ENCODE measurements around the gene DCC. TPM values are rescaled to one million over a fixed set of nuclear protein-coding genes. Genes with fewer than 3 reads are reported as not detected.

The DCC gene
- total and polyA plus RNA-seq, 9 of the 15 experiments (the other 6 are each of a cell fraction or from before 2014, with no cell fraction given), result not detected

DNA sequence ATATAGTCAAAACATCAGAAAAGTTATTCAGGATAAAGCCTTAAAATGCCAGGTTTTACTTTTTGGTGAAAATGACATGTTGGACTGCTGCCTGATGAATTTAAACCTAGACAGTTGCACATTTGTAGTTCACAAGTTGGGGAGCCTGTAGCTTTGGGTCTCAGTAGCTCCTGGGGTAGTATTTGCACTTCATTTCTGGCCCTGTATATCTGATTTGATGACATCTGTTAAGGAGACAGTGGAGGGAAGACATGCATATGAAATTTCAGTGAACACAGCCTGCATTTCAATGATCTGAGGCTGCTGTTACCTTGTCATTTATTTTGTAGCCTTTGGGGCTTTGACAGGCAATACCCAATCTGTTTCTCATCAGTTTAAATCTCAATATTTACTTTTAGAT is 156.4 kb downstream of the DCC start:
- in situ Hi-C loops (cut with MboI) (no loop called here), intact Hi-C loops (cut with micrococcal nuclease) (no loop called here)
- Histone ChIP-seq H3K4me2 (ENCODE audit: insufficient read depth, low read length) (no peak overlapping the region), H3K4me1 (replicated peaks in 1 of 2; ENCODE audit: control insufficient read depth in 2 of 2, insufficient read depth in 2 of 2, low read length in 2 of 2) (no peaks in the 10 kb centered on the region), H3K9me3 (replicated peaks; ENCODE audit: control insufficient read depth, insufficient read depth, low read depth, low read length) (no peaks in the 10 kb centered on the region), H3K4me3 (no peak overlapping the region), H3K27ac (ENCODE audit: extremely low read depth, low read depth, low read length) (no peak overlapping the region), H4K20me1 (replicated peaks; ENCODE audit: control insufficient read depth, insufficient read depth, low read length) (no peaks in the 10 kb centered on the region), H3K36me3 (ENCODE audit: control insufficient read depth, insufficient read depth, low read length) (no peaks in the 10 kb centered on the region), H3K79me2 (ENCODE audit: control insufficient read depth, insufficient read depth, low read length) (no peaks in the 10 kb centered on the region), H3K9me1 (ENCODE audit: control insufficient read depth, insufficient read depth, low read length) (no peaks in the 10 kb centered on the region), H2AFZ (ENCODE audit: low read depth, low read length) (no peak overlapping the region), H3K27me3 (ENCODE audit: control insufficient read depth in 2 of 2, insufficient read depth in 2 of 2, low read length in 2 of 2) (no peaks in the 10 kb centered on the region), H3K9ac (ENCODE audit: insufficient read depth in 1 of 2, low read depth in 2 of 2, low read length in 2 of 2) (no peak overlapping the region)
- BruUV-seq (replicated peaks), result no TSS peak
- ATAC-seq, result no peak
- no peak for FAIRE-seq
- ChIA-PET POLR2A (no interaction called here), CTCF (ENCODE audit: low intra/inter-chr PET ratio) (no interaction called here)
- TF ChIP-seq CBFA2T3 (IDR thresholded peaks at IDR 0.05), result no peak
- no peak for TF ChIP-seq WHSC1 (IDR thresholded peaks at IDR 0.05; ENCODE audit: low read length)
- no peak for TF ChIP-seq MTA1 (IDR thresholded peaks at IDR 0.05; ENCODE audit: borderline replicate concordance)
- TF ChIP-seq STAG1 (CRISPR knock-in tag; IDR thresholded peaks at IDR 0.05; ENCODE audit: borderline replicate concordance), result no peak
- no peak for TF ChIP-seq BCOR (IDR thresholded peaks at IDR 0.05)
- TF ChIP-seq, protein P1, sequence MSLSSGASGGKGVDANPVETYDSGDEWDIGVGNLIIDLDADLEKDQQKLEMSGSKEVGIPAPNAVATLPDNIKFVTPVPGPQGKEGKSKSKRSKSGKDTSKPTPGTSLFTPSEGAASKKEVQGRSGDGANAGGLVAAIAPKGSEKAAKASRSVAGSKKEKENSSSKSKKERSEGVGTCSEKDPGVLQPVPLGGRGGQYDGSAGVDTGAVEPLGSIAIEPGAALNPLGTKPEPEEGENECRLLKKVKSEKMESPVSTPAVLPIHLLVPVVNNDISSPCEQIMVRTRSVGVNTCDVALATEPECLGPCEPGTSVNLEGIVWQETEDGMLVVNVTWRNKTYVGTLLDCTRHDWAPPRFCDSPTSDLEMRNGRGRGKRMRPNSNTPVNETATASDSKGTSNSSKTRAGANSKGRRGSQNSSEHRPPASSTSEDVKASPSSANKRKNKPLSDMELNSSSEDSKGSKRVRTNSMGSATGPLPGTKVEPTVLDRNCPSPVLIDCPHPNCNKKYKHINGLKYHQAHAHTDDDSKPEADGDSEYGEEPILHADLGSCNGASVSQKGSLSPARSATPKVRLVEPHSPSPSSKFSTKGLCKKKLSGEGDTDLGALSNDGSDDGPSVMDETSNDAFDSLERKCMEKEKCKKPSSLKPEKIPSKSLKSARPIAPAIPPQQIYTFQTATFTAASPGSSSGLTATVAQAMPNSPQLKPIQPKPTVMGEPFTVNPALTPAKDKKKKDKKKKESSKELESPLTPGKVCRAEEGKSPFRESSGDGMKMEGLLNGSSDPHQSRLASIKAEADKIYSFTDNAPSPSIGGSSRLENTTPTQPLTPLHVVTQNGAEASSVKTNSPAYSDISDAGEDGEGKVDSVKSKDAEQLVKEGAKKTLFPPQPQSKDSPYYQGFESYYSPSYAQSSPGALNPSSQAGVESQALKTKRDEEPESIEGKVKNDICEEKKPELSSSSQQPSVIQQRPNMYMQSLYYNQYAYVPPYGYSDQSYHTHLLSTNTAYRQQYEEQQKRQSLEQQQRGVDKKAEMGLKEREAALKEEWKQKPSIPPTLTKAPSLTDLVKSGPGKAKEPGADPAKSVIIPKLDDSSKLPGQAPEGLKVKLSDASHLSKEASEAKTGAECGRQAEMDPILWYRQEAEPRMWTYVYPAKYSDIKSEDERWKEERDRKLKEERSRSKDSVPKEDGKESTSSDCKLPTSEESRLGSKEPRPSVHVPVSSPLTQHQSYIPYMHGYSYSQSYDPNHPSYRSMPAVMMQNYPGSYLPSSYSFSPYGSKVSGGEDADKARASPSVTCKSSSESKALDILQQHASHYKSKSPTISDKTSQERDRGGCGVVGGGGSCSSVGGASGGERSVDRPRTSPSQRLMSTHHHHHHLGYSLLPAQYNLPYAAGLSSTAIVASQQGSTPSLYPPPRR (CRISPR knock-in tag; IDR thresholded peaks at IDR 0.05; ENCODE audit: borderline replicate concordance), result no peak
- TF ChIP-seq RFX1 (IDR thresholded peaks at IDR 0.05), result no peak
- no peak for TF ChIP-seq SNRNP70 (optimal IDR thresholded peaks at IDR 0.05; ENCODE audit: low read depth, low read length)
- no peak for TF ChIP-seq ZNF695 (CRISPR knock-in tag; IDR thresholded peaks at IDR 0.05)
- no peak for DNase-seq (ENCODE audit: extremely low read depth in 1 of 4, low spot score in 3 of 4)

Measured in K562 (cell line).